ENCODE data around the gene NSMF.

The NSMF gene

GRCh38 chr9:137406876-137407589, 52.1 kb downstream of the NSMF start:
- H3K4me2 ChIP-seq (ENCODE audit: low read length) = no peak overlapping the region
- no peaks in the 10 kb centered on the region for H4K20me1 ChIP-seq (ENCODE audit: insufficient read depth, low read length)
- no peaks in the 10 kb centered on the region for H3K79me2 ChIP-seq (ENCODE audit: insufficient read depth, low read length)
- no peak overlapping the region for H3K27ac ChIP-seq (ENCODE audit: low read depth, low read length, poor library complexity, severe bottlenecking)
- H3K27me3 ChIP-seq (ENCODE audit: insufficient read depth, low read length) = peaks cover 11% of the 10 kb centered on the region
- no peaks in the 10 kb centered on the region for H3K9me2 ChIP-seq (ENCODE audit: low read depth, low read length)
- no peaks in the 10 kb centered on the region for H3K9me3 ChIP-seq (ENCODE audit: low read length)
- H3K36me3 ChIP-seq (ENCODE audit: insufficient read depth, low read length) = no peaks in the 10 kb centered on the region
- H3K9ac ChIP-seq (ENCODE audit: low read length) = no peak overlapping the region
- H3K4me1 ChIP-seq (ENCODE audit: insufficient read depth, low read length, severe bottlenecking) = peaks cover 4% of the 10 kb centered on the region
- H2AFZ ChIP-seq (ENCODE audit: low read length) = no peak overlapping the region
- TF ChIP-seq CTCF (IDR thresholded peaks at IDR 0.05; ENCODE audit: low read length) (peak; percentile 43), EZH2 (IDR thresholded peaks at IDR 0.05; ENCODE audit: borderline replicate concordance, low read length) (no peak)
- H3F3A ChIP-seq (ENCODE audit: insufficient read depth, low read length) = no peaks in the 10 kb centered on the region
- no peak overlapping the region for H3K4me3 ChIP-seq (ENCODE audit: low read depth, low read length, poor library complexity, severe bottlenecking)

- H3F3A ChIP-seq (ENCODE audit: insufficient read depth, low read length) = no peaks in the 10 kb centered on the region
- peaks cover 9% of the 10 kb centered on the region for H3K27me3 ChIP-seq (ENCODE audit: insufficient read depth, low read length)
- no peak overlapping the region for H3K4me3 ChIP-seq (ENCODE audit: low read depth, low read length, poor library complexity, severe bottlenecking)
- H4K20me1 ChIP-seq (ENCODE audit: insufficient read depth, low read length) = no peaks in the 10 kb centered on the region
- H3K27ac ChIP-seq (ENCODE audit: low read depth, low read length, poor library complexity, severe bottlenecking) = no peak overlapping the region
- H3K79me2 ChIP-seq (ENCODE audit: insufficient read depth, low read length) = no peaks in the 10 kb centered on the region
- no peak for TF ChIP-seq CTCF (IDR thresholded peaks at IDR 0.05; ENCODE audit: low read length)
- no peak for TF ChIP-seq EZH2 (IDR thresholded peaks at IDR 0.05; ENCODE audit: borderline replicate concordance, low read length)
- H2AFZ ChIP-seq (ENCODE audit: low read length) = no peak overlapping the region
- no peaks in the 10 kb centered on the region for H3K4me1 ChIP-seq (ENCODE audit: insufficient read depth, low read length, severe bottlenecking)
- no peak overlapping the region for H3K9ac ChIP-seq (ENCODE audit: low read length)
- H3K4me2 ChIP-seq (ENCODE audit: low read length) = no peak overlapping the region
- no peaks in the 10 kb centered on the region for H3K36me3 ChIP-seq (ENCODE audit: insufficient read depth, low read length)
- no peaks in the 10 kb centered on the region for H3K9me3 ChIP-seq (ENCODE audit: low read length)
- H3K9me2 ChIP-seq (ENCODE audit: low read depth, low read length) = no peaks in the 10 kb centered on the region
Measured at GRCh38 chr9:137406085-137406760, 52.9 kb downstream of the NSMF start.

DNA sequence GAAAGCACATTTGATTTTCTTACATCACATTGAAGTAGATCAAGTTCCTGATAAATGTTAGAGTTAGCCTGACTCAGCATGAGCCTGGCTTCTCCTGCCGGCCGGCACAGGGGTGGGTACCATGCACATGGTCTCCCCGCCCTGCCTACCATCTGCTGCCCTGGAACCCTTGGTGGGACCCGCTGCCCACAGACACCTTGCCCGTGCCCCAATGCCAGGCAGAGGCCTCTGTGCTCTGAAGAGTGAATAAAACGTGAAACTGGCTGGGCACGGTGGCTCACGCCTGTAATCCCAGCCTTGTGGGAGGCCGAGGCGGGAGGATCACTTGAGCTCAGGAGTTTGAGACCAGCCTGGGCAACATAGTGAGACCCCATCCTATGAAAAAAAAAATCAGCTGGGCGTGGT, 53.5 kb downstream of the NSMF start:
- Histone ChIP-seq H3K4me3 (ENCODE audit: low read depth, low read length, poor library complexity, severe bottlenecking) (no peak overlapping the region), H3K9me2 (ENCODE audit: low read depth, low read length) (no peaks in the 10 kb centered on the region), H4K20me1 (ENCODE audit: insufficient read depth, low read length) (no peaks in the 10 kb centered on the region), H3K9me3 (ENCODE audit: low read length) (no peaks in the 10 kb centered on the region), H3K9ac (ENCODE audit: low read length) (no peak overlapping the region), H3F3A (ENCODE audit: insufficient read depth, low read length) (no peaks in the 10 kb centered on the region), H3K27ac (ENCODE audit: low read depth, low read length, poor library complexity, severe bottlenecking) (no peak overlapping the region), H2AFZ (ENCODE audit: low read length) (no peak overlapping the region), H3K4me1 (ENCODE audit: insufficient read depth, low read length, severe bottlenecking) (no peaks in the 10 kb centered on the region), H3K36me3 (ENCODE audit: insufficient read depth, low read length) (no peaks in the 10 kb centered on the region), H3K4me2 (ENCODE audit: low read length) (no peak overlapping the region), H3K27me3 (ENCODE audit: insufficient read depth, low read length) (peaks cover 7% of the 10 kb centered on the region), H3K79me2 (ENCODE audit: insufficient read depth, low read length) (no peaks in the 10 kb centered on the region)
- TF ChIP-seq CTCF (IDR thresholded peaks at IDR 0.05; ENCODE audit: low read length) = no peak
- TF ChIP-seq EZH2 (IDR thresholded peaks at IDR 0.05; ENCODE audit: borderline replicate concordance, low read length) = no peak
